ENCODE data around the gene FGF19. TPM values are rescaled to one million over a fixed set of nuclear protein-coding genes. Genes with fewer than 3 reads are reported as not detected.

The FGF19 gene
- total RNA-seq, 1 experiment from 2014 or later: not detected

- no TSS peak for BruUV-seq (replicated peaks)
- intact Hi-C loops (cut with micrococcal nuclease): no loop called here
- no peaks in the 10 kb centered on the region for H3K4me1 ChIP-seq (ENCODE audit: insufficient read depth, low read length)
- no peaks in the 10 kb centered on the region for H3K27me3 ChIP-seq (ENCODE audit: low read length)
- ATAC-seq (no peak), DNase-seq (no peak)
- no peaks in the 10 kb centered on the region for H3K79me2 ChIP-seq (ENCODE audit: low read length)
- no peak overlapping the region for H3K27ac ChIP-seq (ENCODE audit: low read length)
- H3K36me3 ChIP-seq (ENCODE audit: low read depth, low read length): no peaks in the 10 kb centered on the region
- H3K9me3 ChIP-seq (ENCODE audit: low read length): no peaks in the 10 kb centered on the region
- TF ChIP-seq EZH2 (IDR thresholded peaks at IDR 0.05; ENCODE audit: low read length, unreplicated experiment) (no peak), CTCF (conservative IDR thresholded peaks at IDR 0.05; ENCODE audit: low read depth, low read length) (no peak)
- H3K9me2 ChIP-seq (replicated peaks; ENCODE audit: low read length): no peaks in the 10 kb centered on the region
- CTCF ChIA-PET: no interaction called here
- POLR2A ChIA-PET (ENCODE audit: unreplicated experiment): interaction anchor here (0.6 kb wide), 1 partner anchor 25 kb away, joined by 3 read pairs; no protein-coding TSS in a partner anchor
- H3K9ac ChIP-seq (ENCODE audit: low read length): no peak overlapping the region
- no peak overlapping the region for H3K4me3 ChIP-seq (ENCODE audit: low read length)
- H4K20me1 ChIP-seq (ENCODE audit: low read length): no peaks in the 10 kb centered on the region
- no peaks in the 10 kb centered on the region for H3F3A ChIP-seq (ENCODE audit: low read length, unreplicated experiment)
- no peak overlapping the region for H2AFZ ChIP-seq (ENCODE audit: low read length)
- H3K4me2 ChIP-seq (ENCODE audit: low read length): no peak overlapping the region
These were observed 12.3 kb upstream of the FGF19 start for GRCh38 chr11:69716099-69716498.

- ChIA-PET CTCF (no interaction called here), POLR2A (ENCODE audit: unreplicated experiment) (no interaction called here)
- Histone ChIP-seq H3K9ac (ENCODE audit: low read length) (no peak overlapping the region), H3K4me3 (ENCODE audit: low read length) (no peak overlapping the region), H3K9me2 (replicated peaks; ENCODE audit: low read length) (no peaks in the 10 kb centered on the region), H3K27ac (ENCODE audit: low read length) (no peak overlapping the region), H3K4me2 (ENCODE audit: low read length) (no peak overlapping the region), H3K79me2 (ENCODE audit: low read length) (no peaks in the 10 kb centered on the region), H3K36me3 (ENCODE audit: low read depth, low read length) (no peaks in the 10 kb centered on the region), H2AFZ (ENCODE audit: low read length) (no peak overlapping the region), H3K9me3 (ENCODE audit: low read length) (no peaks in the 10 kb centered on the region), H4K20me1 (ENCODE audit: low read length) (no peaks in the 10 kb centered on the region), H3K27me3 (ENCODE audit: low read length) (no peaks in the 10 kb centered on the region), H3K4me1 (ENCODE audit: insufficient read depth, low read length) (no peaks in the 10 kb centered on the region), H3F3A (ENCODE audit: low read length, unreplicated experiment) (no peaks in the 10 kb centered on the region)
- DNase-seq (no peak), ATAC-seq (no peak)
- TF ChIP-seq EZH2 (IDR thresholded peaks at IDR 0.05; ENCODE audit: low read length, unreplicated experiment): no peak
- intact Hi-C loops (cut with micrococcal nuclease): no loop called here
- no TSS peak for BruUV-seq (replicated peaks)
These were observed 11.6 kb upstream of the FGF19 start for GRCh38 chr11:69715446-69715845.

DNA sequence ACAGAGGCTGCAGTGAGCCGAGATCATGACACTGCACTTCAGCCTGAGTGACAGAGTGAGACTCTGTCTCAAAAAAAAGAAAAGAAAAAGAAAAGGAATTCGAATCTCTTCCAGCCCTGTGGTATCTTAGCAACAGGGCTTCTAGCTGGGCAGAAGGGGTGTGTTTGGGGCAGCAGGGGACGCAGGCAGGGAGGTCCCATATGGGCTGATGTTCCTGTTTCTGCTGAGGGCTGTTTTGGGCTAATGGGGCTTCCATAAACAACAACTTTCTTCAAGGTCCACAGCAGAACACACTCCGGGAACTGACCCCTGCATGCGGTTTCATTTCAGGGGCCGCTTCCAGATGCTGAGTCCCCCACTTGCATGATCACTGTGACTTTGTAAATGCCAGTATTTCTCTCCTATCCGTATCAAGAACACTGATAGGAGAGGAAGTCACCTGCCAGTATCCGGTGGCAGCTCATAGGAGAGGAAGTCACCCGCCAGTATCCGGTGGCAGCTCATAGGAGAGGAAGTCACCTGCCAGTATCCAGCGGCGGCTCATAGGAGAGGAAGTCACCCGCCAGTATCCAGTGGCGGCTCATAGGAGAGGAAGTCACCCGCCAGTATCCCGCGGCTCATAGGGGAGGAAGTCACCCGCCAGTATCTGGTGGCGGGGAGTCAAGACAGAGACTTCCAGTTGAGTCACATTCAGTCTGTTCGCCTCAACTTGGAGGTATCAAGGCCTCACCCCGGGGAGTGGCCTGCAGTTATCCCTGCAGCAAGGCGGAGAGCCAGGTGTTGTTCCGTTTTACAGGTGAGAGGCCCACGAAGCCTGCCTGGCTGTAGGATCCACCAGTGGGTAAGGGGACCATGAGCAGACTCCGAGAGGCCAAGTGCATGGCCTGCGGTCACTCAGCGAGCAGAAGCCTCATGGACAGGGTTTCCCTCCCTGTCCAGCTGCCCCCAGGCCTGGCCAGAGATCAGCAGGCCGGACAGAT lies 8.3 kb upstream of the FGF19 start:
- CTCF ChIA-PET: interaction anchor here (0.6 kb wide), 1 partner anchor 189 kb away, joined by 3 read pairs; no protein-coding TSS in a partner anchor
- H3K27ac ChIP-seq (ENCODE audit: low read length): no peak overlapping the region

More for the DNA sequence above, 8.3 kb upstream of the FGF19 start:
- H3K9ac ChIP-seq (ENCODE audit: low read length): no peak overlapping the region
- no peaks in the 10 kb centered on the region for H3K36me3 ChIP-seq (ENCODE audit: low read depth, low read length)
- TF ChIP-seq EZH2phosphoT487 (IDR thresholded peaks at IDR 0.05; ENCODE audit: borderline replicate concordance, low read length) (no peak), CTCF (conservative IDR thresholded peaks at IDR 0.05; ENCODE audit: low read depth, low read length) (no peak), EZH2 (IDR thresholded peaks at IDR 0.05; ENCODE audit: low read length, unreplicated experiment) (no peak)
- no peaks in the 10 kb centered on the region for H3K9me3 ChIP-seq (ENCODE audit: low read length)
- H3K4me1 ChIP-seq (ENCODE audit: insufficient read depth, low read length): no peaks in the 10 kb centered on the region
- no peaks in the 10 kb centered on the region for H3K27me3 ChIP-seq (ENCODE audit: low read length)
- no peak overlapping the region for H3K4me2 ChIP-seq (ENCODE audit: low read length)
- intact Hi-C loops (cut with micrococcal nuclease): no loop called here
- no peaks in the 10 kb centered on the region for H3K79me2 ChIP-seq (ENCODE audit: low read length)
- H3F3A ChIP-seq (ENCODE audit: low read length, unreplicated experiment): no peaks in the 10 kb centered on the region
- POLR2A ChIA-PET (ENCODE audit: unreplicated experiment): no interaction called here
- no peaks in the 10 kb centered on the region for H4K20me1 ChIP-seq (ENCODE audit: low read length)
- no peak overlapping the region for H2AFZ ChIP-seq (ENCODE audit: low read length)
- BruUV-seq (replicated peaks): no TSS peak
- DNase-seq (no peak), ATAC-seq (no peak)
- H3K9me2 ChIP-seq (replicated peaks; ENCODE audit: low read length): no peaks in the 10 kb centered on the region
- H3K4me3 ChIP-seq (ENCODE audit: low read length): no peak overlapping the region
